Stimulated activated CD4-positive, alpha-beta T cell treated with anti-CD3 and anti-CD28 coated beads, Interleukin-4, amount 100 ng/mL, for 4 hours (primary cell): ENCODE data around the gene PTMA.
"Not testable (repeated sequence)": the region's sequence is repeated elsewhere in the genome, so short reads cannot be mapped to it uniquely, and the experiment has no call there.

Experiments
- DNase-seq, 2 experiments: peaks; one replicate each; pipeline ENCODE4 v3.0.0-alpha.2; 2020

The PTMA gene

DNA sequence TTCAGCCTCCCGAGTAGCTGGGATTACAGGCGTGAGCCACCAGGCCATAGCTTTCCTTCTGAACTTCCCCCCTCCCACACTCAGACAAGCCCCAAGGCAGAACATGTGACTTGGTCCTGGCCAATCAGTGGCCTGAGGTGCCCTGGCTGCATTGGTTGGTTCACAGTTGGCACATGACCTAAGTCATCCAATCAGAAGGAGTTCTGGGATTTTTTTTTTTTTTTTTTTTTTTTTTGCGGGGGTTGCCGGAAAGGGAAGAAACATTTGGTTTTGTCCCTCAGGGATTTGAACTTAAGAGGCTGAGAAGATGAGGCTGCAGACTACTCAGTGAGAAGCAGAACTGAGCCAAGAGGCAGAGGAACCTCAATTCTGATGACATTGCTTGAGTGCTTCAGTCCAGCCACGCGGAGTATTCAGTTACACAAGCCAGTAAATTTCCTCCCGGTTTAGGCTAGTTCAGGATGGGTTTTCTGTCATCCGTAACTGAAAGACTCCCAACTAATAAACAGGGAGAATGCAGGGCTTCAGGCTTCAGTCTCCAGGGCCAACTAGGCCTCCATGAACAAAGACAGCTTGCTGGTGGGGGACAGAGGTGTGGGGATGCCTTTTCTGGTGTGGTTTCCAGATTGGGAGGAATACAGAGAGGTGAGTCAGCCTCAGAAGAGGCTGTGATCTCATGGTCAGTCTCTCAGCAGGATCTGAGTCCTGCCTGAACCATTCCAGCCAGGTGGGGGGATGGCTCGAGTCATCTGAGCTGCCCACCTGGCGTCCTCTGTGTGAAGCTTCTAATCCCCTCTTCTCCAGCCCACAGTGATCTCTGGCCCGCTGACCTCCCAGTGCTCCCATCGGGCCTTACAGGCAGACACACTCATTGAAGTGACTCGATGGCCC is 9.2 kb downstream of the PTMA start:
- DNase-seq: peak in 1 of 2 experiments; percentile 13

DNA sequence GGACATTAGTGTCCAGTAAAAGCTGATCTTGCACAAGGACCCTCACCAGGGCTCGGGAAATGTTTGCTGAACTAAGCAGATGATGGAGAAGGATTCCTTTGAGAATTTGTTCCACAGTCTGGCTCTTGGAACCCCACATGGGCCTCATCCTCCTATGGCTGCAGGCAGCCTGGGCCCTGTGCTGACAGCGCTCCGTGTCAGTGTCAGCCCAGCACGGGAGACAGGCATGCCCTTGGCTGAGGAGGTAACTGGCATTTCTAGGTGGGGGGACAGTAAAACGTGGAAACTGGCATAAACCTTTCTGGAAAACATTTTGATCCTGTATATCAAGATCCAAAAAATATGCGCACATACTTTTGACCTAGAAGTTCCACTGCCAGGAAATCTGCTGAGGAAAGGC is 10.5 kb downstream of the PTMA start:
- DNase-seq: no peak

DNA sequence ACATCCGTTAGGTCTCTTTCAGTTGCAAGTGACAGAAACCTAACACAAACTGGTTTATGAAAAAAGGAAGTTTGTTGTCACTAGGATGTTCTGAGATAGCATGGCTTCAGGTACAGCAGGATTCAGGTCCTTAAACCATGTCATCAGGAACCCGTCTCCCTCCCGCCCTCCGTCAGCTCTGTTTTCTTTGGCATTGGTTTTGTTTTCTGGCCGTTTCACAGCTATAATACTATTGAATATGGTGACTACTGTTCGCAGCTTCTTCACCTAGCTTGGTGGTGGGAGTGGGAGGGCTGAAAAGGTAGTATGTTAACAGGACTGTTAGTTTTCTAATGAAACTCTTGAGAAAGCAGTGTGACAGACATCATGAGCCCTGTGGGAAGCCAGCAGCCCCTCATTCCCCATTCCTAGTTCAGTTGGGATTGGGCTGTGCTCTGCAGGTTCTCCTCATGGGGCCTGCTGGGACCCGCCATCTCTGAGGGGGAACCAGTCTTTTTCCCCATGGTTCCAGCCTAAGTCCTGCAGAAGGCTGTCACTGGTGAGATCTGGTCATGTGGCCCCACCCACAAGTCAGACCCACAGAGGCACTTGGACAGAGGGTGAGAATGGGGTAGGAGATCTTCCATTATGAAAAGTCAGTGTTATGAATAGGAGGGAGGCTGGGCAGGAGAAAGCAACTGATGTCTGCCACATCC is 12.1 kb downstream of the PTMA start:
- DNase-seq: no peak

DNA sequence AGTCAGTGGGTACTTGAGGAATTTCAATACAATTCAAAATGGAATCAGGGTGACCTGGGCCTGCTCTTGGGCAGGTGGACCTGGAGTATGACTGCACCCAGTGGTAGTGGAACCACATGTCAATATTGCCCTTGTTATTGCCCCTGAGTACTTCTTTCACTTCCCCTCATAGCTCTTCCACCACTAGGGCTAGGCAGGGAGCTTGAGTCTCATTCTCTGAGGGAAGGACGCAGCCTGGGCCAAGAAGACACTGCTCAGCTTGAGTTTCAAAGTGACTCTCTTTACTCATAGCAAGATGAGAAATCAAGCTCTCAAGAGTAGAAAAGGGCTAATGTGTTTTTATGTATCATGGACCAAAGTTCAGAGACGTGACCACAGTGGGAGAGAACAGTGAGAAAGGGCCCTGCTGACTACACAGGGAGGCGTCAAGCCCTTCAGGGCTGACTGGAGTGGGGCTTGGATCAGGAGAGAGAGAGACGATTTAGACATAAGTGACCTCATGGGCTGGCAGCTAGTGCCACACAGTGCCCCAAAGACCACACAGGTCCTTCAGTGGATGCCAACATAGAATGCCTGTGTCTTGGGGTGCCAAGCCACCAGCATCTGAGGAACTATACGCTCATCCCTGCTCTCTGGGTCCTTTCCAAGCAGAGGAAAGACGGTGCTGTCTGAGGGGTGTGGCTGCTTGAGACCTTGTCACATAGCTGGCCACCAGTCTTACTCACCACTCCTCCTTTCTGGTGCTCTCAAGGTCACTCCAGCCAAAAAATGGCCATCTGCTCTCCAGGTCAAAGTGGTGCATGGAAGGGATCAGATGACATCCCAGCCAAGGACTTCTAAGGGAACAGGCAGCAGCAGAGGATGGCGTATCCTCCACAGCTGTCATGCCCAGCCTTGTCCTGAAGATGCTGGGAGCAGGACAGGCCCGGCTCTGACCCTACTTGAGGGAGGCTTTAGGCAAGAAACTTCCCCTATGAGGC is 13.0 kb downstream of the PTMA start:
- DNase-seq: no peak

DNA sequence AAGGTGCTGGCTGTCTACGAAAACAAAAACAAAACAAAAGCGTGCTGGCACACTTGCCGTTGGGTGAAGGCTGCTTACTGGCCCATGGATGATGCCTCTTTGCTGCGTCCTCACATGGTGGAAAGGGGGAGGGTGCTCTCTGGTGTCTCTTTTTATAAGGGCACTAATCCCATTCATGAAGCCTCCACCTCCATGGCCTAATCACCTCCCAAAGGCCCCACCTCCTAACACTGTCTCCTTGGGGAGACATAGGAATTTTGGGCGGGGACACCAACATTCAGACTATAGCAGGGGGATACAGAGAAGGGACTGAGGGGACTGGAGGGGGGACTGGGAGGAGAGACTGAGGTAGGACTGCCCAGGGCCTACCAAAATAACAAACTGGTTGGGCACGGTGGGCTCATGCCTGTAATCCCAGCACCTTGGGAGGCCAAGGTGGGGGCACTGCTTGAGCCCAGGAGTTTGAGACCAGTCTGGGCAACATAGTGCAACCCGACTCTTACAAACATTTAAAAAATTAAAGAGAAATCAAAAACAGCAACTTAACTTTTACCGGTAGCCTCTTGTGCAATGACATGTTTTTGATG is 14.5 kb downstream of the PTMA start:
- DNase-seq: no peak

DNA sequence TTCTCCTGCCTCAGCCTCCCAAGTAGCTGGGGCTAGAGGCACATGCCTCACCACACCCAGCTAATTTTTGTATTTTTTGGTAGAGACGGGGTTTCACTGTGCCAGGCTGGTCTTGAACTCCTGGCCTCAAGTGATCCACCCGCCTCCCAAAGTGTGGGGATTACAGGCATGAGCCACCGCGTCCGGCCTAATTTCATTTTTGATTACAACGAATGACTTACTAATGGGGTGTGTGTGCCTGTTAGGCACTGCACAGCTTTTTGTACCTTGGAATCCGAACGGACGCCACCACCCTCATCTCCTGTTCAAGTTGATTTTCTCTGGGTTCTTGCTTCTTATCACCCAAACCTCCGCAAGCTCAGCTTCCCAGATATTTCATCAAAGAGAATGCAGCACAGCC is 17.2 kb downstream of the PTMA start:
- DNase-seq: no peak

DNA sequence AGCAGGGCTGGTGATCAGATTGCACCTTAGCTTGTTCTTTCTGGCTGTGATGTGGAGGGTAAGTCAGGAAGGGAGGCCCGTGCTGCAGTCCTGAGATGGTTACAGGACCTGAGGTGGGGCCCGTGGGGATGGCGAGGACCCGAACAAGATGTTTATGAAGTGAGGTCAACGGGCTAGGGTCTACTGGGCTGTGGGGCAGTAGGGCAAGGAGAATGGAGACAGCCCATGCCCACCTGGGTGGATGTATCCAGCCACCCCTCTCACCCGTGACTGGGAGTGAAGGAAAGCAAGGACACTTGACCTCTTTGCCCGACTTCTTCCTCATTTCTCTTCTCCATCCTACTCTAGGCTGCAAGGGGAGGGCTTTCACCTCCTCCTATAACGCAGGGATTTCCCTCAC is 18.0 kb downstream of the PTMA start:
- no peak for DNase-seq

DNA sequence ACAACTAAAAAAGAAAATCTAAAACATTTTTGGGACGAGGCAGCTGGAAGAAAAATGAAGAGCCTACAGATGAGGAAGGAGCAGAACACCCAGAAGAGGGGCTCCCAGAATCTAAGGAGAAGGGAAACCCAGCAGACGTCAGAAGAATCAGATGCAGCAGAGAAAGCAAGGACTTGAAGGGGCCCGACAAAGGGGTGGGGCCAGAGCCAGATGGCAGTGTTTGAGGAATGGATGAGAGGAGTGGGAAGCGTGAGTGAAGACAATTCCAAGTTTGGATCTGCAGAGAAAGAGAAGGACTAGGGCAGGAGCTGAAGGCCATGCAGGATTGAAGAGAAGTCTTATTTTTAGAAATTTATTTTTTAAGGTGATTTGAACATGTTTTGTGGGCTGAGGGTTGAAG is 19.3 kb downstream of the PTMA start:
- no peak for DNase-seq

DNA sequence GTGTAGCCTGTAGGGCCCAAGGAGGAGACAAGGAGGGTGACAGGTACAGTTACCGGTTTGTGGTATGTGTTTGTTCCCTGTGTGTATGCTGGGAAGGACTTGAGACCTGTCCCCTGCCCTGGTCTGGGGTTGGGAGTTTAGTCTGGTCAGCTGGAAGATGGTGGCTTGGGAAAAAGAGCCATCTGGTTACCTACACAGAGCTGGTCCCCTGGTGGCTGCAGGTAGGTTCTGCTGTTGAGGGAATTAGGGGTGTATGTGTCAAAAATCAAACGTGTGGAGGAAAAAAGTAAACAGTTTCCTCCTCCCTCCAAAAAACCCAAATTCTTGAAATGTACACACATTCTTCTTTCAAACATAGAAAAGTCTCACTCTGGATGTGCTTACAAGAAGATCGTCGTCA is 24.3 kb downstream of the PTMA start:
- DNase-seq: no peak

DNA sequence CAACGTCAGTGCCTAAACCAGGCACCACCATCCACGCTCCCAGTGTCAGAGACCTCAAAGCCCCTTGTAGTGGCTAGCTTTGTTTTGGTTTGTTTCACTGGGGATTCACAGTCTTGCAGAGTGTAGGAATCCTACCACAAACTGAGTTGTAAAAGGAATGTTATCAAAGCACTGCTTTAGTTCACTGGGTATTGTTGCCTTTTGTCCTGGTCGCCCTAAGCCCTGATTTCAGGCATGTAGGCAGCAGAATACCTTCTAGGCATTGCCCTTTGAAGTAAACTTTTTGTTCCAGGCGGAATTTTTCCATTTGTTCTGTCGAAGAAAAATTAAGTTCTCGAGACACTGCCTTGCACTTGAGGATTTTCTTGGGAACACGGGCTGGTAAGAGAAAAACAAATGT is 29.4 kb downstream of the PTMA start:
- DNase-seq: no peak

DNA sequence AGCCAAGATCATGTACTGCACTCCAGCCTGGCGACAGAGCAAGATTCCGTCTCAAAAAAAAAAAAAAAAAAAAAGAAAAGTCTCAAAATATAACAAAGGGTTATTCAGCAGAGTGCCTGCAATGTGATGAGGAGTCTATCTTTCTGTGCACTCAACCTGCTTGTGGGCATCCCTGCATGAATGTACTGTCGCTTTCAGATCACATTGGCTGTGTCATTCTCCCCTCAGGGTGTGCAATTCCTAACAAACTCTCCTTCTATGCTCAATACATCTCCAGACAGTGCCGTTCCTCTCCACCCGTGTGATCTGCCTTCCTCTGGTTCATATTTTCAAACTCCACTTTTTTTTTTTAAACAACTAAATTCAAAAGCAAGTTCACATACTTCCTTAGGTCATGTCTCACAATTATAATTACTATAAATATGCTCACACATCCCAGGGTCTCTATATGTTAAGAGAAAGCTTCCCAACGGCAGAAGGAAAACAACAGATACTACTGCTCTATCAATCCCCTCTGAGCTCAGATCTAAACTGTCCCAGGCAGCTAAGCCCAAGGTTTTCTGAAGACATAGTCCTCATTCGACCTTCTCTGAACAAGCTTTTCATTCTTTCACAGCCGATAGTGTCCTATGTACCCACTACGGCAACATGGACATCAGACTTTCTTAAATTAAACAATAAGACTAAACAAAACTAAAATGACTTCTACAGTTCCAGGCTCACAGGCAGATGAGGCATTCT is 35.2 kb downstream of the PTMA start:
- DNase-seq: no peak

DNA sequence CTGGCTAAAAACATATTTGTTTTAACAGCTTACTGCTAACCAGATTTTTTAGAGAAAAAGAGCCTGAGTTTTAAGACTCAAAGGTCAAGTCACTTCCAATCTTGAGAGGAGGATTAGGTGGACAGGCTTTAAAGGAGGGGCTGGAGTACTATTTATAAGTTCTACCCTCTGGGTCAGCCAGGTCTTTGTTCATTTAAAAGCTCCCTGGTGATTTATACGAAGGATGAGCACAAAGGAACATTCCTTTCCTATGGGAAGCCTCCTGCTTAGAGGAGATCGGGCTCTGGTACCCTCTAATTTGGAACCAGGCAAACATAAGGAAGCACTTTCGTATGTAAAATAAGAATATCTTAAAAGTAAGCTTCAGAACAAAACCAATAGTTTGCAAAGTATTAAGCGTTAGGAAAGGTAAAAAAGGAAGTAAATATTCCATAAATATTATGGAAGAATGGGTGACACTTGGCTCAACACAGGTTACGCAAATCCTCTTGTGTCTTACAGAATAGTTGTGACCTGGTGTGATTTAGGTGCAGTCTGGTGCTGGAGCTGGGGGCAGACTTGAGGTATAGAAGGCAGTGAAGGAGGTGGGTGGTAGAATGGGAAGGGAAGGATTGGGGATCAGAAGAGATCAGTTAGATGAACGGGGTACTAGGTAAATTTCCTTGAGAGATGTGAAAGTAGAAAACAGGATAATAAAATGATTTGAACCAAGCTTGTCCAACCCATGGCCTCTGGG is 37.1 kb downstream of the PTMA start:
- no peak for DNase-seq

DNA sequence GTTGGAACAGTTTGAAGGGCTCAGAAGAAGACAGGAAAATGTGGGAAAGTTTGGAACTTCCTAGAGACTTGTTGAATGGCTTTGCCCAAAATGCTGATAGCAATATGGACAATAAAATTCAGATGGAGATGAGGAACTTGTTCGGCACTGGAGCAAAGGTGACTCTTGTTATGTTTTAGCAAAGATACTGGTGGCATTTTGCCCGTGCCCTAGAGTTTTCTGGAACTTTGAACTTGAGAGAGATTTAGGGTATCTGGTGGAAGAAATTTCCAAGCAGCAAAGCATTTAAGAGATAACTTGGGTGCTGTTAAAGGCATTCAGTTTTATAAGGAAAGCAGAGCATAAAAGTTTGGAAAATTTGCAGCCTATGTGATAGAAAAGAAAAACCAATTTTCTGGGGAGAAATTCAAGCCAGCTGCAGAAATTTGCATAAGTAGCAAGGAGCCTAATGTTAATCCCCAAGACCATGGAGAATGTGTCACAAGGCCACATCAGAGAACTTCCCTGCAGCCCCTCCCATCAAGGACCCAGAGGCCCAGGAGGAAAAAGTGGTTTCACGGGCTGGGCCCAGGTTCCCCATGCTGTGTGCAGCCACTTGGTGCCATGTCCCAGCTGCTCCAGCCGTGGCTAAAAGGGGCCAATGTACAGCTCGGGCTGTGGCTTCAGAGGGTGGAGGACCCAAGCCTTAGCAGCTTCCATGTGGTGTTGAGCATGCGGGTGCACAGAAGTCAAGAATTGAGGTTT is 40.0 kb downstream of the PTMA start:
- DNase-seq: not testable (repeated sequence)

DNA sequence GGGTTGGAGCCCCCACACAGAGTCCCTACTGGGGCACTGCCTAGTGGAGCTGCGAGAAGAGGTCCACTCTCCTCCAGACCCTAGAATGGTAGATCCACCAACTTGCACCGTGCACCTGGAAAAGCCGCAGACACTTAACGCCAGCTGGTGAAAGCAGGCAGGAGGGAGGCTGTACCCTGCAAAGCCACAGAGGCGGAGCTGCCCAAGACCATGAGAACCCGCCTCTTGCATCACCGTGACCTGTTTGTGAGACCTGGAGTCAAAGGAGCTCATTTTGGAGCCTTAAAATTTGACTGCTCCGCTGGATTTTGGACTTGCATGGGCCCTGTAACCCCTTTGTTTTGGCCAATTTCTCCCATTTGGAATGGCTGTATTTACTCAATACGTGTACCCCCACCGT is 40.7 kb downstream of the PTMA start:
- DNase-seq: not testable (repeated sequence)

DNA sequence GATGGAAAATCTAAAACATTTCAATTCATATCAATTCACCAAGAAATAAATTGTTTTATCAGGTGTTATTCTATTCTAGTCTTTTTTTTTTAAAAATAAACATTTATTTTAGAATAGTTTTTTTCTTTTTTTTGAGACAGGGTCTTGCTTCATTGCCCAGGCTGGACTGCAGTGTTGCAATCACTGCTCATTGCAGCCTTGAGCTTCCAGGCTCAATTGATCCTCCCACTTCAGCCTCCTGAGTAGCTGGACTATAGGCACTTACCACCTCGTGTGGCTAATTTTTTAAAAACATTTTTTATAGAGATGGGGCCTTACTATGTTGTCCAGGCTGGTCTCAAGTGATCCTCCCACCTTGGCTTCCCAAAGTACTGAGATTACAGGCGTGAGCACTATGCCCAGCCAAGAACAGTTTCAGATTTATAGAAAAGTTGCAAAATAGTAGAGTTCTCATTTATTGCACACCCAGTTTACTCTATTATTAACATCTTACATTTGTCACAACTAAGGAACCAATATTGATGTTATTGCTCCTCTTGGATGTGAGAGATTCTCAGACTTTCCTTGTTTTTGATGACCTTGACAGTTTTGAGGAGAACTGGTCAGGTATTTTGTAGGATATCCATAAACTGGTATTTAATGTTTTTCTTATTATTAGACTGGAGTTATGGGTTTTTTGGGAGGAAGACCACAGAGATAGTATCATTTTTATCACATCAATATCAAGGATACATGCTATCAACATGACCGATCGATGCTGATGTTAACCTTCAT is 42.9 kb downstream of the PTMA start:
- DNase-seq: no peak

DNA sequence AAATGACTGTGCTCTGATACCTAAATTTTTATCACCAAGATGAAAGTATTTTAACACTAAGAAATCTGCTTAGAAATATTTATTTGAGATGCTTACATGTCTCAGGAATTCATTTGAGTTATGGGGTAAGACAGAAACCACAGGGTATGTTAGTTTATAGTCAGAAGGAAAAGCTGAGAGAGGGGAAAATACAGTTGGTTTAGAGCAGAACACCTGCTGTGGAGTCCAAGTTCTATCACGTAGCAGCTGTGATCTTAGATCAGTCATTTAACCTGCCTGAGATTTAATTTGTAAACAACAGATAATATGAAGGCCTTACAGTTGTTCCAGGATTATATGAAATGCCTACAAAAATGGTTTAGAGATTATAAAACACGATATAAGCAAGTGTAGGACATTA is 43.7 kb downstream of the PTMA start:
- DNase-seq: no peak

DNA sequence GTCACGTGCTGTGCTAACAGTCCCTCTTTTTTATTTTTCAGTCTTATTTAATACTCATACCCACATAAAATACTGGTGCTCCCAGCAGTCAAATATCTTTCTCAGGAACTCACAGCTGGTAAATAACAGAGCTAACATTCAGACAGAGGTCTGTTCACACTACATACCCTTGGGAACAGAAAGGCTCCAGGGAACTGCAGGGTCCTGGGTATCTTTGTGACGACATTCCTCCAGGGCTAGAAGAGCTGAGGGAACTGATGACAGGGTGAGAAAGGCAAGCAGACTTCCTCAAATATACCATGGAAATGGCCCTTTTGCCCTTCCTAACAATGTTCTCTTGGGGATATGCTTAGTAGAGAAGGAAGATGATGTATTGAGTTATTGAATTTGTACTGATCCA is 53.4 kb downstream of the PTMA start:
- DNase-seq: no peak
